Measurements from ENCODE around the gene MOK.

MOK gene

GRCh38 chr14:102220031-102220430 lies 84.9 kb downstream of the MOK start:
- peak; percentile 17 to 78 for DNase-seq

- no peak for DNase-seq
These were observed 85.6 kb downstream of the MOK start for GRCh38 chr14:102219316-102219715.

GRCh38 chr14:102218688-102219087 lies 86.3 kb downstream of the MOK start:
- no peak for DNase-seq

- no peak for DNase-seq
These were observed 87.0 kb downstream of the MOK start for GRCh38 chr14:102217987-102218421.

- no peak for DNase-seq
These were observed 87.6 kb downstream of the MOK start for GRCh38 chr14:102217399-102217798.

- no peak for DNase-seq
These were observed 89.3 kb downstream of the MOK start for GRCh38 chr14:102215576-102216250.

GRCh38 chr14:102215071-102215470 lies 89.9 kb downstream of the MOK start:
- no peak for DNase-seq

- no peak for DNase-seq
These were observed 90.8 kb downstream of the MOK start for GRCh38 chr14:102213984-102214658.

- DNase-seq: no peak
These were observed 91.5 kb downstream of the MOK start for GRCh38 chr14:102213470-102213869.

- DNase-seq: no peak
These were observed 92.1 kb downstream of the MOK start for GRCh38 chr14:102212845-102213244.

- DNase-seq: no peak
These were observed 92.6 kb downstream of the MOK start for GRCh38 chr14:102212356-102212755.

GRCh38 chr14:102211240-102211639 lies 93.7 kb downstream of the MOK start:
- DNase-seq: no peak

GRCh38 chr14:102210421-102211042 lies 94.4 kb downstream of the MOK start:
- no peak for DNase-seq

- peak in 1 of 2 experiments; percentile 75 for DNase-seq
These were observed 95.6 kb downstream of the MOK start for GRCh38 chr14:102209224-102209966.

- DNase-seq: no peak
These were observed 96.2 kb downstream of the MOK start for GRCh38 chr14:102208741-102209140.

- DNase-seq: no peak
These were observed 97.1 kb downstream of the MOK start for GRCh38 chr14:102207831-102208365.

GRCh38 chr14:102206918-102207317 lies 98.0 kb downstream of the MOK start:
- DNase-seq: peak; percentile 11 to 69

GRCh38 chr14:102205560-102205959 lies 99.4 kb downstream of the MOK start:
- no peak for DNase-seq

GRCh38 chr14:102203382-102203781 lies 101.6 kb downstream of the MOK start:
- DNase-seq: no peak

GRCh38 chr14:102202944-102203343 lies 102.0 kb downstream of the MOK start:
- no peak for DNase-seq

- DNase-seq: no peak
These were observed 103.2 kb downstream of the MOK start for GRCh38 chr14:102201776-102202175.

GRCh38 chr14:102201353-102201738 lies 103.6 kb downstream of the MOK start:
- no peak for DNase-seq

GRCh38 chr14:102200690-102201352 lies 104.1 kb downstream of the MOK start:
- no peak for DNase-seq

Data from NCI-H526 (cell line).